G401 (cell line): ENCODE measurements around the gene FGD5. TPM values are rescaled to one million over a fixed set of nuclear protein-coding genes. Genes with fewer than 3 reads are reported as not detected.

Experiments used
- DNase-seq: peaks from one replicate; pipeline ENCODE4 v3.0.0-alpha.2; 2015; ENCODE audit warnings: low spot score
- in situ Hi-C: cut with HindIII; loops from 2 replicates; pipeline ENCODE4 v1.10.0; 2016; ENCODE audit warnings: low sequenced_read_pairs, mixed read lengths
- total RNA-seq: library from RNA; depleted of rRNA; stranded (reverse); fragments of >200 nt; shearing (Covaris generic); gene quantifications from 2 replicates; pipeline ENCODE4 v1.2.3, GENCODE V29; 2014

FGD5 gene
- total RNA-seq, 1 experiment from 2014 or later, result 0.58 TPM

DNA sequence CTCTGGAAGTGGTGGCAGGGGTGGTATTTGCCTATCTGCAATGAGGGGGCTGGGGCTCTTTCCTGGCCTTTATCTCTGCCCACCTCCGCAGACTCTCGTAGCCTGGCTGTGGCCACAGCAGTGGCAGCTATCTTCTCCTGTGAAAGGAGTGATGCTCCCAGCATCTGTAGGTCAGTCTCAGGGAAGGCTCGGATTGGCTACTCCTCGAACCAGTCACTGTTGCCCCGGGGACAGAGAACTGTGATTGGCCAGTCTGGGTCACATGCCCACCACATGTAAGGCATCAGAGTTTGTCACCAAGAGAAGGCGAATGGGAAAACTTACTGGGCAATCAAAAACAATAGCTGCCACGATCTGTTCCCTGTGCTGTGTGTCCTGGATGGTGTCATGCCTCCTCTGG, 30.1 kb upstream of the FGD5 start:
- in situ Hi-C loops, result no loop called here

DNA sequence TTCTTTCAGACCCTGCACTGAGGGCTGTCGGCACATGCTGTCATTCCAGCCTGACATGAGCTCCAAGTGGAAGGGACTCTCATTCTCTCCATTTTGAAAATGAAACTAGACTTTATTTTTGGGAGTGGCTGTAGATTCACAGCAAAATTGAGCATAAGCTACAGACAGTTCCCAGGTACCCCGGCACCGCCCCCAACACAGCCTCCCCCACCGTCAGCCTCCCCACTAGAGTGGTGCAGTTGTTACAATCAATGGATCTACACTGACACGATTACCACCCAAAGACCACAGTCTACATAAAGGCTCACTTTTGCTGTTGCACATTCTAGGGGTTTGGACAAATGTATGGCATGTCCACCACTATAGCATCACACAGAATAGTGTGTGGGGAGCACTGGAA, 29.5 kb upstream of the FGD5 start:
- in situ Hi-C loops, result no loop called here
- no peak for DNase-seq

More for the DNA sequence above, 30.1 kb upstream of the FGD5 start:
- DNase-seq, result no peak

DNA sequence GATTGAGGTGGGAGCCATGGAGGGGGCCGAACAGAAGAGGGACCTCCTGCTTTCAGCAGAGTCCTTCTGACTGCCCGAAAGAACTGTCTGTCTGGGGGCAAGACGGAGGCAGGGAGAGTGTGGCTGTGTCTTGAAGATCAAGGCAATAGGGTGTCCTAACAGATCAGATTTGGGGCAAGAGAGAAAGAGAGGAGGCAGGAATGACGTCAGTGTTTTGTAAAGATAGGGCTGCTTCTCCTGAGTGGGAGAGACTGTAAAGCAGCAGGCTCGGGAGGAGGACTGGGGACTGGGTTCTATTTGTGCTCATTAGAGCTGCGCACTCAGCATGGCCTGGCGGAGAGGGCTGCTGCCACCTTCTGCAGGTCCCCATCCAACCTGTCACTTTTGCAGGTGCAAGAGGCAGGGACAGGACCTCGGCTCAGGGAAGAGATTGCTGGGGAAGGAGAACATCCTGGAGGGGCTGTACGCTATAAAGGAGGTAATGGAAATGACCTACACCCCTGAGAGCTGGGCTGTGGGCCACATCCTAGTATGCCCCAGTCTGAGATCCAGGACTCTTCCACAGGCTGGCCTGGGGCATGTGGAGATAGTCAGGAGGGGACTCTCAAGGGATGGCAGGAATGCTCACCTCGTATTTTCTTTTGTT, 29.0 kb upstream of the FGD5 start:
- in situ Hi-C loops, result no loop called here
- no peak for DNase-seq

DNA sequence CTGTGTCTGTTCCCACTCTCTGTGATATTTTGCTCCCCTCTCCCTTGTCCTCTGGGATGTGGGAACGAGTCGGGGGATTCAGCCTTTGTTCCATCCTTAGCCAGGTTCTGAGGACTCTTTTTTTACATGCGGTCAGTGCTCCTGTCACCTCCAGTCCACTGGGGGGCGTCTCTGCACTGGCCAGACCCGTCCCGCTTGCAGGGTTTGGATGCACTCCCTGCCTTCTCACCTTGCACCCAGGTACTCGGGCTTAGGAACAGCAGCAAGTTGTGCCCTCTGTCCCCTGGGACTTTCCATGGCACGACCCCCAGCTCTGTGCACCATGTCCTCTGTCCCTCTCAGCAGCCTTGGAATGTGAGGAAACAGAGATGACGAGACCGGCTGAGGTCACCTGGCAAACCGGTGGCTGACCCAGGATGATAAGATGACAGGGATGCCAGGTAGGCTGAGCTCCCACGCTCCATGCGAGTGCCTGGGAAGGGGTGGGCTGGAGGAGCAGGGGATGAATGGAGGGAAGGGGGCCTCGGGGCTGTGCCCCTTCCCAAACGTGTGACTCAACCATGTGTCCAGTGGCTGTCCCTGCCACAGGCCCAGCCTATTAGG, 27.3 kb upstream of the FGD5 start:
- DNase-seq, result peak; percentile 26
- in situ Hi-C loops, result no loop called here

DNA sequence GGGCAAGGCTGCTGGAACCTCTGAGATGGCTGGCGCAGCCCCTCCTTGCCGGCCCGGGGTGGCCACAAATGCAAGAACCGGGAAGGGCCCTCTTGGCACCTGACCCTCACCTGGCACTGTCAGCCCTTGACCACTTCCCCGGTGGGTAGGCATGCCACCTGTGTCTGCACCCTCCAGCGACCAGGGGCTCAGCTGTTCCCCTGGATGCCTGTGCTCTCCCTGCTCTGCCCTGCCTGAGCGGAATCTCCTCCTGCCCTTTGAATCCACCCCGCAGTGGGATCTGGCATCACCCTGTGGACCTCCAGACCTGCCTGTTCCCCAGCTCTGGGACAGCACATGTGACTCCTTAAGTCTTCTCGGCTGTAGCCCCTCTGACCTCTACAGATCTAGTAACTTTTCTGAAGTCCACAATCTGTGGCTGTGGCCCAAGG, 26.1 kb upstream of the FGD5 start:
- in situ Hi-C loops, result no loop called here
- DNase-seq, result no peak

DNA sequence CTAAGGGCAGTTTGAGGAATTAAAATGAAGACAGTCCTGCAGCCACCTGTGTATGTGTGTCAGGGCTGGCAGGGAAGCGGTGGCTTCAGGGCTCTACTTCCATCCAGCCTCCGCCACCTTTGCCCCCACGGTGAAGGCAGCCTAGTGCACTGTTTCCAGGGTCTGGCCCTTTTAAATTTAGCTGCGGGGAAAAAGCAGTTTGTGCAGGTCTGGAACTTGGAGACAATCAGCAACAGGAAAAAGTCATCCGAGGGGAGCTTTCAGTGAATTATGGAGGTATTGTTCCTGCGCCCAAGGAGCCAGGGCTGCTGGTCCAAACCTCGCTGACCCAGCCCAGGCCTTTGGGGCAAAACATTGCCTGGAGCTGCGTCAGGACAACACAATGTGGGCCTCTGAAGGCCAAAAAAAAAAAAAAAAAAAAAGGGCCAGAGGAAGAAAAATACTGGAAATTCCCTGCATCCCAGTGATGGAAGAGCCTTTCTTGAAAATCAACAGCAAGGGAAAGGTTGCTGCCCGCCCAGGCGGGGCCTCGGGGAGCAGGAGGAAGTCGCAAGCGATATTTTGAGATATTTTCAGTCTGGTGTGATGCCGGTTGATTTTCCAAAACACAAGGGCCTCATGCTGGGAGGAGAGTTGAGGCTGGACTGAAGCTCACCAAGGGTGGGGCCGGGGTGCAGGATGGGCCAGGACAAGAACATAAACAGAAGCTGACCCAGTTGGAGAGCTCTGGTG, 25.5 kb upstream of the FGD5 start:
- in situ Hi-C loops, result no loop called here
- DNase-seq, result no peak

DNA sequence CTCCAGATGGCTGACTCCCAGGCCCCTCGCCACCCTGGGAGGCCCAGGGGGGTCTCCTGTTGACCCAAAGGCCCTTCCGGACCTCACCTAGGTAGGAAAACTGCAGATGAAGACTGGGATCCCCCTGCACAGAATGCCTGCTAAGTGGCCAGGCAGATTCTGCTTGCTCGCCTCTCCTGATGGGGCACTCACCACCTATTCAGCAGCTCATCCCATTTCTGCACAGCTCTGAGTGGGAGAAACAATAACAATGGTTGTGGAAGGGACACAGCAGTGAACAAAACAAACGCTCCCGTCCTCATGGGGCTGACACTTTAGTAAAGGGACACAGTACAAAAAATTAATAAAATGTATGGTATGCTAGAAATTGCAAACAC, 24.9 kb upstream of the FGD5 start:
- no peak for DNase-seq

DNA sequence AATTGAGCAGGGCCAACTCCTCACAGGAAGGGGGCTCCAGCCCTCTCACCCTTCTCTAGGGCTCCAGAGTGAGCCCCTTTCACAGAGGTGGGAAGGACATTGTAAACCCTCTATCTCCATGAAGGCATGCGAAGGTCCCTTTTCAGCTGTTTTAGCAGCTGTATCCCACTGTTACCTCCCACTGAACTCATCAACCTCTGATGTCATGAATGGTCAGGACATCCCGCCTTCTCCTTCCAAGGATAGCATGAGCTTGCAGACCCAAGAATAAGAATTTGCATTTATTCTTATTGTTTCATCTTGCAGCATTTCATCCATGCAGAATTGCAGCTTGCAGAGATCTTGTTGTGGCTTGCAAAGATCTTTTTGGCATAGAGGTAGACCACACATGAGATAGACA, 24.3 kb upstream of the FGD5 start:
- in situ Hi-C loops, result no loop called here
- DNase-seq, result no peak

More for the DNA sequence above, 24.9 kb upstream of the FGD5 start:
- in situ Hi-C loops, result no loop called here

DNA sequence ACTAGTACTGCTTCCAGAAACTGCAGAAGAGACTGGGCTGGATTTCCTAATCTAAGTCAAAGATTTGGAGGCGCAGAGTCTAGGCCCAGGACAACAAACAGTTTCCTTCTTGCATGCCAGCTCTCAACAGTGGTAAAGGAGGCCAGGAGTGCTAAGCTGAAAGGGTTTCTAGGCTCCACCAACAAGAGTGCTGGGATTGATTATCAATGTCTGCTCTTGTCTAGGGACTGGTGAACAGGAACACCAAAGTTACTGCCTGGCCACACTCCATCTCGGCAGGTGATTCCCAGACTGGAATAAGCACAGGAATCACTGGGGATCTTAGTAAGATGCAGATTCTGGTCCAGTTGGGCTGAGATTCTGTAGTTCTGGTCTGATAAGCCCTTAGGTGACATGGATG, 22.8 kb upstream of the FGD5 start:
- no peak for DNase-seq
- in situ Hi-C loops, result no loop called here

DNA sequence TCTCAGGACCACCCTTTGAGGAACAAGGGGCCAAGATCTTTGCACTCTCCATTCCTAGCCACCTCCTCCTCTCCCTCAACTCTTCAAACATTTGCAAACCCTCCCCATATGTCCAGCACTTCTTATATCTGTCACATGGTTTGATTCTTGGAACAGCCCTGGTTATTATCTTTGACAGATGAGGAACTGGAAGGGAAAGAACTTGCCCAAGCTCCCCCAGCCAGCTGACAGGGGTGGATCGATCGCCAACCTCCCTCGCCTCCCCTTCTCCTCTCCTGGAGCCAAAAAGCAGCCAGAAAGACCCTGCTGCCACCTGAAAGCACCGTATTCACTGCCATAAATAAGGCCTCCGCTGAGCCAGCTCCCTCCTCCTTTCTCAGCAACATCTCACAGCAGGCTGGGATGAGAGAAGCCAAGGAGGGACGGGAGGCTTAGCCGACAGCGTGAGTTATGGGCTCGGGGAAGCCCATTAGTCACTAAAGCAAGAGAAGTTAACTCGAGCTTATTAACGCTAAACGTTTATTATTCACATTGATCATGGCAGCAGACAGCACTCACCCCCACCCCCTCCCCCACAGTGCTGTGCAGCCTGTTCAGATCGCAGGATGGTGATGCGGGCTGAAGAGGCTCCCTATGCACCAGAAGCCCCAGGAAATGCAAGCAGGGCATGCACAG, 22.2 kb upstream of the FGD5 start:
- DNase-seq, result no peak
- in situ Hi-C loops, result no loop called here

DNA sequence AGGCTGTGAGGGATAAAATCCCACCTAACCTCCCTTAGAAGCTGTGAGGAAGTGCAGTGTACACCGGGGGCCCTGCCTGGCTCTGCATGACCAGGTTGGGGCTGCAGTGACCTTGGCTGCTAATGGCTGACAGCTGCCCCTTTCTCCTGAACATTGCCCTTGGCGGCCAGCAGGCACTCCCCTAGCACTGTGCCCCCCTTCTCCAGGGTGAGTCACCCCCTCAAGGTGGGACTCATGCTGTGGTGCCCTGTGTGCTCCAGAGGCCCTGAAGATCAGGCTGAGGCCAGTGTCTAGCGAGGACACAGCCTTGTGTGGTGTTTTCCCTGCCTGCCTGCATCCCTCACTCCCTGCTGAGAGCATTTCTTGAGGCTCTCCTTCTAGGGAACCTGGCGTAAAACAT, 21.0 kb upstream of the FGD5 start:
- in situ Hi-C loops, result no loop called here
- DNase-seq, result no peak

DNA sequence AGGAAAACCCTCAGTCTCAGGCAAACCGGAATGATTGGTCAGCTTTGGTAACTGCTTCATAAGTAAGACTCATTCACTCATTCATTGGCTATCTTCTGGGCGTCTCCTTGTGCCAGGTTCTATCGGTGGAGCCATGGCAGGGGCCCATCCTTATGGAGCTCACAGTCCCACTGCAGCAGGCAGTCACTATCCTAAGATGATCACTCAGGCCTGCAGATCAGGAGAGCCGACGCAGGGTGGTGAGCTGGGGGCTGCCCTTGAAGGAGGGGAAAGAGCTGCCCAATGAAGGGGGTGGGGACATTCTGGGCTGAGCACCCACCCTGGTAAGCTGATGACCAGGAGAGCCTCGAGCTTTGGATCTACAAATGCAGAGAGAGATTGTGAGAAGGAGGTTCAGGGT, 20.5 kb upstream of the FGD5 start:
- in situ Hi-C loops, result no loop called here

DNA sequence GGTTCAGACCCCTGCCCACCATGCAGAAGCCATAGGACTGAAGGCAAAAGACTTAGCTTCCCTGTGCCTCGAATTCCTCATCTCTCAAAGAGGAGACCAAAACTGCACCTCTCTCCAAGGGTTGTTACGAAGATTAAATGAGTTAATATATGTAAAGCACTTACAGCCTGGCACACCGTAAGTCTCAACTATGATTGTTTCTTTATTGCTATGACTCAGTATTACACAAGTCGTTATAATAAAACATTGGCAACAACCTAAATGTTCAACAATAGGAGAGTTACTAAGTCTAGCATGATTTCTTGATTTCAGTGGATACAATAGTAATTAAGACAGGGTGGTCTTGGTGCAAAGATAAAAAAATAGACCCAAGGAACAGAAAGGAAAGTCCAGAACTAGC, 19.6 kb upstream of the FGD5 start:
- no peak for DNase-seq
- in situ Hi-C loops, result no loop called here

More for the DNA sequence above, 20.5 kb upstream of the FGD5 start:
- DNase-seq, result no peak

DNA sequence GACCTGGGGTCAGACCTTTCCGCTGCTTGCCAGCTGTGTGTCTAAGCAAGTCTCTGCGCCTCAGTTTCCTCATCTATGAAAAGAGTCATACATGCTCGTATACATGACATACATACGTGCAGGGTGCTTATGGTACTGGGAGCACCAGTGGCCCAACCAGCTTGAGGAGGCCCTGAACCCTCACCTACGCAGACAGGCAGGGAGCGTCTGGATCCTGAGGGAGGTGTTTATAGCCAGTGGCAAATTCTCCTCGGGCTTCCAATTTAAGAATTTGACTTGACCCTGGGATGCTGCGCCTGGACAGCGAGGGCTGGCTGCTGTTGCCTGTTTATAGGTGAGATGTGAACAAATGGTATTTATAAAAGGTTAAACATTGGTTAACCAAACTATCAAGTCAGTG, 17.7 kb upstream of the FGD5 start:
- in situ Hi-C loops, result no loop called here
- DNase-seq, result no peak

DNA sequence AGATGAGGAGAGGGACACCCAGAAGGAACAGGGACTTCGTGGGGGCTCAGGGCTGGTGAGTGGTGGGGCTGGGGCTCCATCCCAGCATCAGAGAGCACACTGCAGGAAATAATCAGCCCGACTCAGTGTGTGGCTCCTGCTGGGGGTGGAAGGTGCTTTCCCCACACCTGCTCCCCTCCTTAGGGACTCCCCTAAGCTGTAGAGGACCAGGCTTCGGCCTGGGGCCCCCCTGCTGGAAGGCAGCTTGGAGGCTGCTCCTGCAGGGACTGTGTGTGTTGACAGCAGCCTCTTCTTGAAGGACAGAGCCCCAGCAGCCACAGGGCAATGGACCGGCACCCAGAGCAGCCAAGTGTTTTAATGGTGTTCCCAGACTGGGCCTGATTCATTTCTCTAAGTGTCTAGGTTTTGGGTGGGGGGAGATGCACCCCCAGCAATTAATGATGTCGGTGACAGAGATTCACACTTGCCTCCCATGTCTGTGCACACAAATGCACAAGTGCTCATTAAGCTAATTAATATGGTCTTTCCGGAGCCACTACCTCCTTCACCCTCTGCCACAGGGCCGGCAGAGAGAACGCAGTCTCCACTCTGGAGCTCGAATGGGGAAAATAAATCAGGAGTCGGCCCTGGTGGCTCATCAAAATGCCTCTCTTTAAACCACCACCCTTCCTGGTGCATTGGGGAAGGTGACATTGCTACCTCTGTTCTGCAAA, 16.9 kb upstream of the FGD5 start:
- no peak for DNase-seq
- in situ Hi-C loops, result no loop called here

DNA sequence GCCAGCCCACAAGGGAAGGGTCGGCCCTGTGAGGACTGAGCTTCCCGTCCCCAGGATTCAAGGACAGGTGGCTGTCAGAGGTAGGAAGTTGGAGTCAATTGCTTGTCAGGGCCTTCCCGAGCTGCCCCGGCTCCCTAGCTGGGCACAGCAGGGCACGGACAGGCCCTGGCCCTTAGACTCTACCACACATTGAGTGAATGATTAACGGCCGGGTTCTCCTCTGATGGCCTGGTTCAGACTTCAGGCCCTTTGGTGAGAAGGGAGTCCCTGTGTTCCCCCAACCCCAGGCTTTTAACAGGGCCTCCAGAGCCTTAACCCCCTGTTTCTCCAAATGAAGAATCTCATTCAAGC, 16.4 kb upstream of the FGD5 start:
- in situ Hi-C loops, result no loop called here
- DNase-seq, result no peak

DNA sequence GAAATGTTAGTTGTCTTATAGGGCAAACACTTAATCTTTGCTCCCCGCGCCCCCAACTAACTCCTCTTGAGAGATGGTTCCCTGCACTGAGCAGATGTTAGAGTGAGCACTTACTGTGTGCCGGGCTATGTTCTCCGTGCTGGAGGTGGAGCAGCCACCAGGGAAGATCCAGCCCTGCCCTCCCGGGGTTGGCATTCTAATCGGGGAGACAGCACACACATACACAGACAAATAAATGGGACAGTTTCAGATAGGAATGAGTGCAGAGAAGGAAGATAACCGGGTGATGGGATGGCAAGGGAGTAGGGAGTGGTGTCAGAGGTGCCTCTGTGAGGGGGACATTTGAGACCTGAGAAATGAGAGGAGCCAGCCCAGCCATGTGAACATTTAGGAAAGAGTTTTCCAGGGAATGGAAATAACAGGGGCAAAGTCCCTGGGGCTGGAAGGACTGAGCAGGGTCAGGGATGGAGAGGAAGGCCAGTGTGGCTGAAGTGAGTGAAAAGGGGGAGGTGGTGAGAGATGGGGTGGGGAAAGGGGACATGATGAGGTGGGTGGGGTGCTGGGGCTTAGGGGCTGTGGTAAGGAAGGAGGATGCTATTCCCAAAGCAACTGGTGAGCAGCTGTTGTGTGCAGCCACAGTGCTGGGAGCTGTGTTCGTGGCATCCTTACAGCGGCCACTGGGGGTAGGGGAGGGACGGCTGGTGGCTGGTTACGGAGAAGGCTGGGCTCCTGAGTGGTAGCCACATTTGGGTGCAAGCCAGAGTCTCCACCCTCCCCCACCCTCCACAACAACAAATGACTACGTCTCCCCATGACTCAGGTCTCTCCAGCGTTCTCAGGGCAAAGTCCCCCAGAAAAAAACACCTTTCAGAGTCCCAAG, 15.4 kb upstream of the FGD5 start:
- in situ Hi-C loops, result no loop called here
- no peak for DNase-seq

DNA sequence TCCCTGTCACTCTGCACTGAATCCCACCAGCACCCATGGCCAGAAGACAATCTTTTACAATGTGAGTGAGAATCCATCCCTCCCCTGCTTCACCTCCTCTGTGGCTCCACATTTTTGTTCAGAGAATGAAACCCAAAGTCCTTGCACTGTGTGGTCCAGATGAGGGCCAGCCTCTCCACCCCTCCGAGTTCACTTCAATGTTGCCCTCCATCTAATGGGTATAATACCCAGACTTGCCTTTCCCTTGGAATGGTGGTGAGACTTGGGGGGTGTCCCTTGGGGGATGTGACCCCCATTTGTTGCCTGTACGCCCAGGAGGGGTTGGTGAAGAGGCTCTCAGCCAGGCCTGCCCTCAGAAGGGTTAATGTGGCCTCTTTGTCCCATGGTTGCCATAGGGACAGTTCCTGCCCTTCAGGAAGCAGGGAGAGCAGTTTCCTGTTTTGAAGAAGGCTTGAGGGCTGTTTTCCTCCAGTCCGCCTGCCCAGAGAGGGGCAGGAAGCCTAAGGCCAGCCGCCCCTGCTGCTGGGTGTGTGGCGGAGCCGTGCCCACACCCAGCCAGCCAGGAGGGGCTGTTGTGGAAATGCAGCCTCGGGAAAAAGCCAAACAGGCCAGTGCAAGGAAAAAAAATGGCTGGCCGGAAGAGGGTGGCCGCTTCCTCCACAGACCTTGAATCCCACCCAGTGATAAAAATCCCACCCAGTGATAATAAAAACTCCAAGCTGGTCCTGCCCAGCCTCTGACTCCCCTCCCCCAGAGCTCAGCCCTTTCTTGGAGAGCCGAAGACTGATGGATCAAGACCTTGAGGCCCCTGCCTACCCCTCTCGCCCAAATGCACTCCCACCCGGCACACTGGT, 14.6 kb upstream of the FGD5 start:
- in situ Hi-C loops, result no loop called here
- DNase-seq, result no peak
